Lower leg skin (tissue), 3 donors: ENCODE results near the gene ADAT3.

Source experiments
- POLR2A ChIP-seq, 2 donors: fragments of 450-650 bp; IDR thresholded peaks; one replicate each; pipeline ENCODE4 v1.6.1; 2016 to 2017; ENCODE audit warnings: antibody characterized with exemption in 2 of 2, mild to moderate bottlenecking in 1 of 2, moderate library complexity in 1 of 2
- TF ChIP-seq, protein P1 (sequence below), 3 donors: fragments of 450-650 bp; IDR thresholded peaks; one replicate each; pipeline ENCODE4 v1.5.1; 2016; ENCODE audit warnings: antibody characterized with exemption in 3 of 3, mild to moderate bottlenecking in 3 of 3, moderate library complexity in 2 of 3

DNA sequence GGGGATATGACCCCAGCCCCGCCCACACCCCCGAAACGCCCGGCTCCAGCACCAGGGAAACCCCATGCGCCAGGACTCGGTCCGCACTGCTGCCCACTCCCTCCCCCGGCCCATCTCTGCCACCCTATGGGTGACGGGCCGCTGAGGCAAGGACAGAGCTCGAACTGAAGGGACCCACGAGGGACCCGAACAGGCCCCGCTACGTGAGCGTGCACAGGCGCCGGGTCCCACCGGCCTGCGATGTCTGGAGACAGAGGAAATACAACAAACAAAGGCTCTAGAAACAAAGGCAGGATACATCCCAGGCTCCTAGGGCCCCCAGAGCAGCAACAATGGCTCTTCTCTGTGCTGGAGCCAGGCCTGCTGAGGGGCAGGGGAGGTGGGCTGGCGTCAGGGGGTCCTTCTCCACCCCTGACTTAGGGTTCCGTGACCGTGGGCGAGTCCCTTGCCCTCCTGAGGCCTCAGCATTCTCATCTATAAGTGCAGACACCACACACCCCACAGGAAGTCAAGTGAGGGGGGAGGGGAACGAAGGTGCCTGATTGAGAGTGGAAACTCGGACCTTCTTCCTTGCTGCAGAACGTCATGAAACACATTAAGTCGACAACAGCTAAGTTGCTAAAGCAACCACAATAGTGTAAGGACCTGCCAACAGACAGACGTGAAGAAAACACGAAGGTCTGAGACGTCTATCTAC, 23.0 kb upstream of the ADAT3 start:
- TF ChIP-seq, protein P1, sequence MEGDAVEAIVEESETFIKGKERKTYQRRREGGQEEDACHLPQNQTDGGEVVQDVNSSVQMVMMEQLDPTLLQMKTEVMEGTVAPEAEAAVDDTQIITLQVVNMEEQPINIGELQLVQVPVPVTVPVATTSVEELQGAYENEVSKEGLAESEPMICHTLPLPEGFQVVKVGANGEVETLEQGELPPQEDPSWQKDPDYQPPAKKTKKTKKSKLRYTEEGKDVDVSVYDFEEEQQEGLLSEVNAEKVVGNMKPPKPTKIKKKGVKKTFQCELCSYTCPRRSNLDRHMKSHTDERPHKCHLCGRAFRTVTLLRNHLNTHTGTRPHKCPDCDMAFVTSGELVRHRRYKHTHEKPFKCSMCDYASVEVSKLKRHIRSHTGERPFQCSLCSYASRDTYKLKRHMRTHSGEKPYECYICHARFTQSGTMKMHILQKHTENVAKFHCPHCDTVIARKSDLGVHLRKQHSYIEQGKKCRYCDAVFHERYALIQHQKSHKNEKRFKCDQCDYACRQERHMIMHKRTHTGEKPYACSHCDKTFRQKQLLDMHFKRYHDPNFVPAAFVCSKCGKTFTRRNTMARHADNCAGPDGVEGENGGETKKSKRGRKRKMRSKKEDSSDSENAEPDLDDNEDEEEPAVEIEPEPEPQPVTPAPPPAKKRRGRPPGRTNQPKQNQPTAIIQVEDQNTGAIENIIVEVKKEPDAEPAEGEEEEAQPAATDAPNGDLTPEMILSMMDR (IDR thresholded peaks at IDR 0.05) = no peak
- TF ChIP-seq POLR2A (IDR thresholded peaks at IDR 0.05) = no peak
